ENCODE measurements around the gene ZNF689.
A peak's percentile ranks its signal among the peaks of the same experiment; 100 is the strongest.

DNA sequence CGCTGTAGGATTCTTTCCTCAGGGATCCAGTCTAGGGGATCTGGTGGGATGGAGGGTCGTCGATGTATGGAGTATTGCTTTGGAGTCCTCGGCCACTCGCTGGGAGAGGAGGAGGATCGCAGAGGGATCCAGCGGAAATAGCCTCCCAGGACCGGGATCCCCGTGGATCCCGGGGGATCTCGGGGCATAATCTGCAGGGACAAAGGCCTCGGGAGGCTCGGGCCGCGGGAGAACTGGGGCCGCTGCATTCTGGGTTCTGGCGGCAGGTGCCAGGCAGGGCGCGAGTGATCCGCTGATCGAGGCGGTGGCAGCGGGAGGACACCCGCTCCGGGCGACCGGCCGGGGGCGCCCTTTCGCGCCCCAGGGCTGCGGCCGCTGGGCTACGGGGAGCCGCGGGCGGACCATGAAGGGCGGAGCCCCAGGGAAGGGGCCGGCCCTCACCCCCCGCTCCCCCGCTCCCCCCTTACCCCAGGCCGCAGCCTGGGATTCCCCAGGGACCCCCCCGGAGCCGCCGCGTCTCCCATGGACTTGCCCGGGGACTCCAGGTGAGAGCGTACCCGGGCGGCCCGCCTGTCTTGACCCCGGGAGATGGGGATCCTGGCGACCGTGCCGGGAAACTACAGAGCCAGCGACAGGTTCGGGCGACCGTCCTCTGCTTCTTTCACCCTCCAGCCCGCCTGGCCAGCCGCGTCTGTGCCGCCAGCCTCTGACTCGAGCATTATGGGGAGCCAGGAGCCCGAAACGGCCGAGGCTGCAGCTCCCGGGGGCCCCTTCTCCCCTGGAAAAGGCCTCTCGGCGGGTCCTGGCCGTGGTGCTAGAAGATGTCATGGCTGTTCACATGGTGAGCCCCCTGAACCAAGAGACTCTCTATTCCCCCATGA, 41.2 kb upstream of the ZNF689 start:
- TF ChIP-seq, protein P1, sequence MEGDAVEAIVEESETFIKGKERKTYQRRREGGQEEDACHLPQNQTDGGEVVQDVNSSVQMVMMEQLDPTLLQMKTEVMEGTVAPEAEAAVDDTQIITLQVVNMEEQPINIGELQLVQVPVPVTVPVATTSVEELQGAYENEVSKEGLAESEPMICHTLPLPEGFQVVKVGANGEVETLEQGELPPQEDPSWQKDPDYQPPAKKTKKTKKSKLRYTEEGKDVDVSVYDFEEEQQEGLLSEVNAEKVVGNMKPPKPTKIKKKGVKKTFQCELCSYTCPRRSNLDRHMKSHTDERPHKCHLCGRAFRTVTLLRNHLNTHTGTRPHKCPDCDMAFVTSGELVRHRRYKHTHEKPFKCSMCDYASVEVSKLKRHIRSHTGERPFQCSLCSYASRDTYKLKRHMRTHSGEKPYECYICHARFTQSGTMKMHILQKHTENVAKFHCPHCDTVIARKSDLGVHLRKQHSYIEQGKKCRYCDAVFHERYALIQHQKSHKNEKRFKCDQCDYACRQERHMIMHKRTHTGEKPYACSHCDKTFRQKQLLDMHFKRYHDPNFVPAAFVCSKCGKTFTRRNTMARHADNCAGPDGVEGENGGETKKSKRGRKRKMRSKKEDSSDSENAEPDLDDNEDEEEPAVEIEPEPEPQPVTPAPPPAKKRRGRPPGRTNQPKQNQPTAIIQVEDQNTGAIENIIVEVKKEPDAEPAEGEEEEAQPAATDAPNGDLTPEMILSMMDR (IDR thresholded peaks at IDR 0.05) = peak; percentile 25 to 69 (median 50)
- TF ChIP-seq POLR2A (IDR thresholded peaks at IDR 0.05) = peak; percentile 14 to 57

All from adrenal gland (tissue), 5 donors.